ENCODE measurements around the gene ABHD17C. TPM values are rescaled to one million over a fixed set of nuclear protein-coding genes. Genes with fewer than 3 reads are reported as not detected.

The ABHD17C gene
- total RNA-seq, 2 experiments from 2014 or later, result 0.47 to 0.70 TPM

- no peak for TF ChIP-seq CTCF (conservative IDR thresholded peaks at IDR 0.05; ENCODE audit: low read length)
- no peak for TF ChIP-seq EZH2phosphoT487 (IDR thresholded peaks at IDR 0.05; ENCODE audit: borderline replicate concordance, low read depth, low read length)
- POLR2A ChIA-PET, result interaction anchor here (0.6 kb wide), 1 partner anchor 826 kb away, joined by 3 read pairs; no protein-coding TSS in a partner anchor
- no TSS peak for BruUV-seq (replicated peaks)
These were observed 27.2 kb upstream of the ABHD17C start for GRCh38 chr15:80667936-80668335.

GRCh38 chr15:80668546-80669236 lies 26.4 kb upstream of the ABHD17C start:
- no TSS peak for BruUV-seq (replicated peaks)
- Histone ChIP-seq H3K4me1 (ENCODE audit: insufficient read depth, low read length, poor library complexity, severe bottlenecking) (no peaks in the 10 kb centered on the region), H3K36me3 (ENCODE audit: insufficient read depth, low read length) (no peaks in the 10 kb centered on the region), H3K4me2 (ENCODE audit: low read length) (no peak overlapping the region), H4K20me1 (ENCODE audit: insufficient read depth, low read length) (no peaks in the 10 kb centered on the region), H3K4me3 (ENCODE audit: low read depth, low read length, poor library complexity, severe bottlenecking) (no peak overlapping the region), H3K9me3 (ENCODE audit: low read length) (no peaks in the 10 kb centered on the region), H3K9me2 (ENCODE audit: insufficient read depth, low read length) (no peaks in the 10 kb centered on the region), H3K79me2 (ENCODE audit: insufficient read depth, low read depth, low read length) (no peaks in the 10 kb centered on the region), H2AFZ (ENCODE audit: low read length) (no peak overlapping the region), H3K27ac (ENCODE audit: low read depth, low read length, poor library complexity, severe bottlenecking) (no peak overlapping the region)
- DNase-seq (ENCODE audit: low spot score), result no peak
- ChIA-PET CTCF (ENCODE audit: unreplicated experiment) (no interaction called here), POLR2A (interaction anchor here (0.5 to 0.6 kb wide), 2 partner anchors 30 to 825 kb away, joined by 3 read pairs; no protein-coding TSS in a partner anchor)
- TF ChIP-seq EZH2phosphoT487 (IDR thresholded peaks at IDR 0.05; ENCODE audit: borderline replicate concordance, low read depth, low read length) (no peak), CTCF (conservative IDR thresholded peaks at IDR 0.05; ENCODE audit: low read length) (no peak)
- intact Hi-C loops (cut with micrococcal nuclease; ENCODE audit: unreplicated experiment), result no loop called here

More at GRCh38 chr15:80667936-80668335, 27.2 kb upstream of the ABHD17C start:
- Histone ChIP-seq H3K4me3 (ENCODE audit: low read depth, low read length, poor library complexity, severe bottlenecking) (no peak overlapping the region), H4K20me1 (ENCODE audit: insufficient read depth, low read length) (no peaks in the 10 kb centered on the region), H3K4me2 (ENCODE audit: low read length) (no peak overlapping the region), H3K27ac (ENCODE audit: low read depth, low read length, poor library complexity, severe bottlenecking) (no peak overlapping the region), H3K79me2 (ENCODE audit: insufficient read depth, low read depth, low read length) (no peaks in the 10 kb centered on the region), H3K9me3 (ENCODE audit: low read length) (no peaks in the 10 kb centered on the region), H3K36me3 (ENCODE audit: insufficient read depth, low read length) (no peaks in the 10 kb centered on the region), H3K4me1 (ENCODE audit: insufficient read depth, low read length, poor library complexity, severe bottlenecking) (no peaks in the 10 kb centered on the region), H3K9me2 (ENCODE audit: insufficient read depth, low read length) (no peaks in the 10 kb centered on the region), H2AFZ (ENCODE audit: low read length) (no peak overlapping the region)
- intact Hi-C loops (cut with micrococcal nuclease; ENCODE audit: unreplicated experiment), result no loop called here
- no peak for DNase-seq (ENCODE audit: low spot score)
- CTCF ChIA-PET (ENCODE audit: unreplicated experiment), result no interaction called here

GRCh38 chr15:80669663-80670273 lies 25.3 kb upstream of the ABHD17C start:
- CTCF ChIA-PET (ENCODE audit: unreplicated experiment), result no interaction called here
- Histone ChIP-seq H3K36me3 (ENCODE audit: insufficient read depth, low read length) (no peaks in the 10 kb centered on the region), H3K4me1 (ENCODE audit: insufficient read depth, low read length, poor library complexity, severe bottlenecking) (no peaks in the 10 kb centered on the region), H3K4me3 (ENCODE audit: low read depth, low read length, poor library complexity, severe bottlenecking) (no peak overlapping the region), H4K20me1 (ENCODE audit: insufficient read depth, low read length) (no peaks in the 10 kb centered on the region), H3K9me2 (ENCODE audit: insufficient read depth, low read length) (no peaks in the 10 kb centered on the region), H3K27ac (ENCODE audit: low read depth, low read length, poor library complexity, severe bottlenecking) (no peak overlapping the region), H3K9me3 (ENCODE audit: low read length) (no peaks in the 10 kb centered on the region), H3K79me2 (ENCODE audit: insufficient read depth, low read depth, low read length) (no peaks in the 10 kb centered on the region), H2AFZ (ENCODE audit: low read length) (no peak overlapping the region), H3K4me2 (ENCODE audit: low read length) (no peak overlapping the region)
- POLR2A ChIA-PET, result interaction anchor here (0.5 to 0.7 kb wide), 2 partner anchors 31 to 145 kb away, joined by 3 read pairs; no protein-coding TSS in a partner anchor
- TF ChIP-seq EZH2phosphoT487 (IDR thresholded peaks at IDR 0.05; ENCODE audit: borderline replicate concordance, low read depth, low read length), result no peak
- TF ChIP-seq CTCF (conservative IDR thresholded peaks at IDR 0.05; ENCODE audit: low read length), result no peak
- intact Hi-C loops (cut with micrococcal nuclease; ENCODE audit: unreplicated experiment), result no loop called here
- BruUV-seq (replicated peaks), result no TSS peak
- DNase-seq (ENCODE audit: low spot score), result no peak
